HPDE6-E6E7 (cell line): ENCODE results near the gene NRARP.

Experiments used
- DNase-seq: peaks from one replicate; pipeline ENCODE4 v3.0.0; 2011; ENCODE audit warnings: missing footprints; ENCODE audit errors: extremely low spot score

The NRARP gene

GRCh38 chr9:137323531-137324331 is 21.7 kb upstream of the NRARP start:
- DNase-seq: no peak

- DNase-seq: no peak
Measured at GRCh38 chr9:137321726-137322361, 19.8 kb upstream of the NRARP start.

- no peak for DNase-seq
Measured at GRCh38 chr9:137320555-137321384, 18.7 kb upstream of the NRARP start.

GRCh38 chr9:137319739-137320551 is 17.9 kb upstream of the NRARP start:
- DNase-seq: no peak

GRCh38 chr9:137319011-137319738 is 17.1 kb upstream of the NRARP start:
- no peak for DNase-seq

- DNase-seq: no peak
Measured at GRCh38 chr9:137318602-137319001, 16.5 kb upstream of the NRARP start.

GRCh38 chr9:137317718-137318511 is 15.8 kb upstream of the NRARP start:
- DNase-seq: no peak

- no peak for DNase-seq
Measured at GRCh38 chr9:137317021-137317717, 15.1 kb upstream of the NRARP start.

- DNase-seq: no peak
Measured at GRCh38 chr9:137316012-137316981, 14.2 kb upstream of the NRARP start.

- no peak for DNase-seq
Measured at GRCh38 chr9:137315581-137316011, 13.5 kb upstream of the NRARP start.

GRCh38 chr9:137314561-137315560 is 12.8 kb upstream of the NRARP start:
- DNase-seq: no peak

- DNase-seq: no peak
Measured at GRCh38 chr9:137313956-137314560, 12.0 kb upstream of the NRARP start.

- no peak for DNase-seq
Measured at GRCh38 chr9:137313326-137313936, 11.4 kb upstream of the NRARP start.

- DNase-seq: no peak
Measured at GRCh38 chr9:137312852-137313325, 10.8 kb upstream of the NRARP start.

- no peak for DNase-seq
Measured at GRCh38 chr9:137311986-137312851, 10.1 kb upstream of the NRARP start.
